ENCODE results near the gene CDC42BPA. TPM values are rescaled to one million over a fixed set of nuclear protein-coding genes. Genes with fewer than 3 reads are reported as not detected.

CDC42BPA gene
- total and polyA plus RNA-seq, 2 donors: 3.7 to 3.9 TPM

Other genes starting within 250 kb of the CDC42BPA start
- gene ZNF678, start 245.1 kb upstream of the CDC42BPA start, total RNA-seq: 11.6 TPM
- gene ZNF678, start 245.1 kb upstream of the CDC42BPA start, polyA plus RNA-seq: 2.3 TPM